ENCODE measurements around the gene VSX2. TPM values are rescaled to one million over a fixed set of nuclear protein-coding genes. Genes with fewer than 3 reads are reported as not detected.

VSX2 gene
- total RNA-seq, 1 experiment from 2014 or later: not detected

DNA sequence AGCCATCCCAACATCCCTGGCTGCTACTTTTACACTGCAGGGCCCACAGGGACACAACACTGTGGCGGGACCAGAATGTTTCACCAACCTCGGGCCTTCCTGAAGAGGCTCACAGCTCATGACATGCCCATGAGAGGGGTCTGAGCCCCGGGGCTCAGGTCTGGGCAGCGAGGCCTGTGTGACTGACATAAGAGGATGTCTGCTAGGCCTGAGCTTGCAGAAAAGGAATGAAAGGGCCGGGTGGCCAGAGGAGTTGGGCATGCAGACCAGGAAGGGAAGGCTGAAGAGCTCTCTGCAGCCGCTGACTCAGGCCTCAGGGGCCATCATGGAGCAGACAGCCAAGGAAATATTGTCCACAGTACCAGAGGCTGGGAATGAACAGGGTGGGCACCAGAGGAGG is 18.3 kb upstream of the VSX2 start:
- Histone ChIP-seq H3K14ac (ENCODE audit: insufficient read depth, low read length) (no peak overlapping the region), H2BK12ac (ENCODE audit: insufficient read length, low read depth, low read length) (no peak overlapping the region), H3K4ac (ENCODE audit: low read depth, low read length) (no peak overlapping the region), H3T11ph (ENCODE audit: low read length) (no peak overlapping the region), H3K18ac (ENCODE audit: insufficient read length, low read depth, low read length) (no peak overlapping the region), H4K91ac (ENCODE audit: insufficient read length, low read depth, low read length) (no peak overlapping the region), H3K79me2 (ENCODE audit: insufficient read depth, low read length) (no peaks in the 10 kb centered on the region), H3K56ac (ENCODE audit: insufficient read length, low read depth, low read length) (no peak overlapping the region), H2AFZ (ENCODE audit: low read length) (no peak overlapping the region), H3K23me2 (ENCODE audit: insufficient read length, low read depth, low read length, poor library complexity, severe bottlenecking) (no peaks in the 10 kb centered on the region), H3K4me2 (ENCODE audit: insufficient read depth, insufficient read length, low read length) (no peak overlapping the region), H3K27ac (ENCODE audit: insufficient read length, low read depth, low read length) (no peak overlapping the region), H2BK120ac (ENCODE audit: low read depth, low read length, poor library complexity, severe bottlenecking) (no peak overlapping the region), H4K8ac (replicated peaks; ENCODE audit: insufficient read length, low read depth, low read length) (no peak overlapping the region), H3K27me3 (ENCODE audit: insufficient read depth, low read length) (no peaks in the 10 kb centered on the region; the same call in 1 of the 2 replicates), H2BK5ac (ENCODE audit: insufficient read length, low read length) (no peak overlapping the region), H2AK5ac (ENCODE audit: insufficient read length, low read length) (no peak overlapping the region), H4K20me1 (ENCODE audit: control insufficient read depth, insufficient read depth, insufficient read length) (no peaks in the 10 kb centered on the region), H2BK15ac (ENCODE audit: low read depth, low read length) (no peak overlapping the region), H3K9me3 (ENCODE audit: control insufficient read depth, low read depth, low read length) (no peaks in the 10 kb centered on the region), H3K23ac (ENCODE audit: insufficient read length, low read depth, low read length) (no peak overlapping the region), H4K5ac (ENCODE audit: insufficient read length, low read depth, low read length) (no peak overlapping the region), H3K4me1 (ENCODE audit: insufficient read depth, low read length) (no peaks in the 10 kb centered on the region), H3K9ac (ENCODE audit: extremely low read depth, insufficient read length, low read length) (no peak overlapping the region), H2BK20ac (ENCODE audit: low read depth, low read length, poor library complexity, severe bottlenecking) (no peak overlapping the region), H3K79me1 (ENCODE audit: insufficient read depth, low read depth, low read length, poor library complexity, severe bottlenecking) (no peaks in the 10 kb centered on the region)
- H3K4me1 Mint-ChIP-seq: no peaks in the 10 kb centered on the region
- no peaks in the 10 kb centered on the region for H3K36me3 Mint-ChIP-seq (ENCODE audit: insufficient read depth in 1 of 3, low read depth in 3 of 3)
- no peak for DNase-seq
- no CpG with 5 or more reads among the region's 6 CpGs for WGBS (ENCODE audit: extremely low coverage, insufficient read length, low lambda C conversion rate)
- no peak overlapping the region for H3K27ac Mint-ChIP-seq
- TF ChIP-seq, protein P1, sequence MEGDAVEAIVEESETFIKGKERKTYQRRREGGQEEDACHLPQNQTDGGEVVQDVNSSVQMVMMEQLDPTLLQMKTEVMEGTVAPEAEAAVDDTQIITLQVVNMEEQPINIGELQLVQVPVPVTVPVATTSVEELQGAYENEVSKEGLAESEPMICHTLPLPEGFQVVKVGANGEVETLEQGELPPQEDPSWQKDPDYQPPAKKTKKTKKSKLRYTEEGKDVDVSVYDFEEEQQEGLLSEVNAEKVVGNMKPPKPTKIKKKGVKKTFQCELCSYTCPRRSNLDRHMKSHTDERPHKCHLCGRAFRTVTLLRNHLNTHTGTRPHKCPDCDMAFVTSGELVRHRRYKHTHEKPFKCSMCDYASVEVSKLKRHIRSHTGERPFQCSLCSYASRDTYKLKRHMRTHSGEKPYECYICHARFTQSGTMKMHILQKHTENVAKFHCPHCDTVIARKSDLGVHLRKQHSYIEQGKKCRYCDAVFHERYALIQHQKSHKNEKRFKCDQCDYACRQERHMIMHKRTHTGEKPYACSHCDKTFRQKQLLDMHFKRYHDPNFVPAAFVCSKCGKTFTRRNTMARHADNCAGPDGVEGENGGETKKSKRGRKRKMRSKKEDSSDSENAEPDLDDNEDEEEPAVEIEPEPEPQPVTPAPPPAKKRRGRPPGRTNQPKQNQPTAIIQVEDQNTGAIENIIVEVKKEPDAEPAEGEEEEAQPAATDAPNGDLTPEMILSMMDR (conservative IDR thresholded peaks at IDR 0.05): no peak
- H3K27me3 Mint-ChIP-seq (ENCODE audit: low read depth): peaks cover 43% of the 10 kb centered on the region
- no peaks in the 10 kb centered on the region for H3K9me3 Mint-ChIP-seq
- H3K4me3 Mint-ChIP-seq: no peak overlapping the region

All from H9 (cell line).